Inferior parietal cortex (tissue), 1 donor: Measurements from ENCODE around the gene GPR107.
"Not testable (repeated sequence)": the region's sequence is repeated elsewhere in the genome, so short reads cannot be mapped to it uniquely, and the experiment has no call there.

Experiments used
- DNase-seq: peaks from one replicate; pipeline ENCODE4 v3.0.0-alpha.2; 2016; ENCODE audit errors: extremely low spot score

GPR107 gene

DNA sequence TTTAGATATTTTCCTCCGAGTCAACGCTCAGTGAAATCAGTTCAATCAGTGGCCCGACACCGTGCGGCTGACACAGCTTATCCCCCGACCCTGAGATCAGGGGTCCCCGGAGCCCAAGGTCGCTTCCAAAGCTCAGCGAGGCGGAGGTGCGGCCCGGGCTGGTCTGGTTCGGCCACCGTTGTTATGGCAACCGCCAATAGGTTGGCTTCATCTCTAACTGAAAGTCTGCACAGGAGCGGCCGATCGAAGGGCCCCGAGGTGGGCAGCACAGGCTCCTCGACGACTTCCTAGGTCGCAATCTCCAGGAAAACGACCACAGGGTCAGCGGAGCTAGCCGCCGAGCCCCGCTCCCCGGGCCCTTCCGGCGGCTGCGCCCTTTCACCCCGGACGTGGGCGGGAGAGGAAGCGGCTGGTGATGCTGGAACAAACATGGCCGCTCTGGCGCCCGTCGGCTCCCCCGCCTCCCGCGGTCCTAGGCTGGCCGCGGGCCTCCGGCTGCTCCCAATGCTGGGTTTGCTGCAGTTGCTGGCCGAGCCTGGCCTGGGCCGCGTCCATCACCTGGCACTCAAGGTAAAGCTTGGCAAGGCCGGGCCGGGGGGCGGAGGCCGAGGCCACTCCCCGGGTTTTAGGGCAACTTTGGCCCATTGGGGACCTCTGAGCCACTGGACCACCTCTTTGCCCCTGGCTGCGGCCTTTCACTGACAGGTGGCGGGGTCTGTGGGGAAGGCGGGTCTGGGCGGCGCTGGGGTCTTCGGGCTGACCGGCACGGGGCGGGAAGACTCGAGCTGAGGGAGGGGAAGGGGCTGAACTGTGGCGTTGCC lies at the start of gene GPR107:
TSS of gene GPR107 (plus strand) at position 403 of the 821 bp plus-strand sequence. CDS start at position 430, 27 bp downstream.
- peak; percentile 75 for DNase-seq

DNA sequence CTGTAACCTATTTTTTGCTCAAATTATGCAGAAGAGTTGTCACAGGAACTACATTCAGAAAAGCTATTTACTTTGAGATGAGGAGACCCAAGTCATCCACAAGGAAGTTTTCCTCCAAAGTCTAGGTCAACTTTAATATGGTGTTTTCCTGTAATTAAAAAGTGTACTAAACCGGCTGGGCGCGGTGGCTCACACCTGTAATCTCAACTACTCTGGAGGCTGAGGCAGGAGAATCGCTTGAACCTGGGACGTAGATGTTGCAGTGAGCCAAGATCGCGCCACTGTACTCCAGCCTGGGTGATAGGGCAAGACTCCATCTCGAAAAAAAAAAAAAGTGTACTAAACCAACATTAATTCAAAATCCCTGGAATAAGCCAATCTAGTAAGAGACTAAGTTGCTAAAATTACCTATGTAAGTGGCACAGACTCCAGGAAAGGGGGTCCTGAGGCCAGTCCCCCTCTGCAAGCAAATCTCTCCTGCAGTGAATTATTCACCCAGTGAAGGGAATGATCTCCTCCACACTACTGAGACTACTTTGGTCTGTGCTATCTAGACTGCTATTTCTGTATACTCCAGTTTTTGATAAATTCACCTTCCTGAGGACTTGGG lies 49.7 kb upstream of the GPR107 start:
- no peak for DNase-seq

DNA sequence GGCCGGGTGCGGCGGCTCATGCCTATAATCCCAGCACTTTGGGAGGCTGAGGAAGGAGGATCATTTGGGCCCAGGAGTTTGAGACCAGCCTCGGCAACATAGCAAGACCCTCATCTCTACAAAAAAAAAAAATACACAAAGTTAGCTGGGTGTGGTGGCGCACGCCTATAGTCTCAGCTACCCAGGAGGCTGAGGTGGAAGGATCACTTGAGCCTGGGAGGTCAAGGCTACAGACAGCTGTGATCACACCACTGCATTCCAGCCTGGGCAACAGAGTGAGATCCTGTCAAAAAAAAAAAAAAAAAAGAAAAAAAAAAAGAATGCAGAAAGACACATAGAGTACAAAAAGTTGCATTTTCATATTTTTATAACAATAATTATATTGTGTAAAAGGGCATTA lies 46.8 kb upstream of the GPR107 start:
- DNase-seq = not testable (repeated sequence)

DNA sequence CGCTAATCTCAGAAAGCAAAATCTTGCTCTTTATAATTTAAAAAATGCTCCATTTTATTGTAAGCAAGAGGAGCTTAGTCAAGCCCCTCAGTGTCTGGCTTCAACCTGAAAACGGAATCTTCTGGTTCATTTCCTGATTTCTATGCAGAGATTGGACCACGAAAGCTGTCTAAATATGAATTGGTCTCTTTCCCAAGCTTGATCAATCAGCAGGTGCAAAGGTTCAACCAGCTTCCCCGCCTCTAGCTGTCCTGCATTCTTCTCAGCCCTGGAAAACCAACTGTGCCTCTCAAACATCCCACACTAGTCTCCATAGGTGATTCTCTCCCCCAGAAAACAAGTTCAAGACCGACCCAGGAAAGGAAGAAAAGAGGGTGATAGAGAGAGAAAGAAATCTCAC lies 45.2 kb upstream of the GPR107 start:
- DNase-seq = no peak

DNA sequence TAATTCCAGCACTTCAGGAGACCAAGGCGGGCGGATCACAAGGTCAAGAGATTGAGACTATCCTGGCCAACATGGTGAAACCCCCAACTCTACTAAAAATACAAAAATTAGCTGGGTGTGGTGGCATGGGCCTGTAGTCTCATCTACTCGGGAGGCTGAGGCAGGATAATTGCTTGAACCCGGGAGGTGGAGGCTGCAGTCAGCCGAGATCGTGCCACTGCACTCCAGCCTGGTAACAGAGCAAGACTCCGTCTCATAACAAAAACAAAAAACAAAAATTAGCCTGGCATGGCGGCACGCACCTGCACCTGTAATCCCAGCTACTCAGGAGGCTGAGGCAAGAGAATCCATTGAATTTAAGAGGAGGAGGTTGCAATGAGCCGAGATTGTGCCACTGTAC lies 44.2 kb upstream of the GPR107 start:
- DNase-seq = not testable (repeated sequence)

DNA sequence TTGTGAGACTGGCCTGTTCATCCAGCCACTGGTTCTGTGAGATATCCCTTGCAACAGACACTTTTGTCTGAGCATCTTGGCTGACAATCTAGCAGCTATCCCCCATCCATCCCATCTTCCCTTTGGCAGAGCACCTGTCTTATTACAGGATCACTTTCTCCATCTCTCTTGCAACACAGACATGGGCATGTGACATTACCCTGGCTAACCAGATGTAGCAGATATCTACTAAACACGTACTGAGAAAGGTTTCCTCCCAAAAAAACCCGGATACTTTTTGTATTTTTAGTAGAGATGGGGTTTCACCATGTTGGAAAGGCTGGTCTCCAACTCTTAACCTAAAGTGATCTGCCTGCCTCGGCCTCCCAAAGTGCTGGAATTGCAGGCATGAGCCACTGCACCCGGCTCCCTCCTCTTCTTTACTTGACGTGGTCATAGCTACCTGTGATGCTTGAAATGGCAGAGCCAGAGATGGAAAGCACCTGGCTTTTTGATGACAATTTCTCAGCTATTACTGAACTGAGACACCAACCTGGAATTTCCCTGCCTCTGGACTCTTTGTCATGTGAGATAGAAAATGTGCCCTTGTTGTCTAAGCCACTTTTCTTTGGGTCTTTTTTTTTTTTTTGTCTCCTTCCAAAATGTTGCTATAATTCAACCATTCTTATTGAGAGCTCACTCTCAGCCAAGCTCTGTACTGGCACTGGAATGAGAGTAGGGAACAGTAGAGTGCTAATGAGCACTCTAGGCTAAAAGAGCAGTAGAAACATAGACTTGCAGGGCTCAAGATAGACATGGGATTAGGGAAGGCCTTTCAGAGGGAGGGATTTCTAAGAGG lies 43.3 kb upstream of the GPR107 start:
- DNase-seq = no peak

DNA sequence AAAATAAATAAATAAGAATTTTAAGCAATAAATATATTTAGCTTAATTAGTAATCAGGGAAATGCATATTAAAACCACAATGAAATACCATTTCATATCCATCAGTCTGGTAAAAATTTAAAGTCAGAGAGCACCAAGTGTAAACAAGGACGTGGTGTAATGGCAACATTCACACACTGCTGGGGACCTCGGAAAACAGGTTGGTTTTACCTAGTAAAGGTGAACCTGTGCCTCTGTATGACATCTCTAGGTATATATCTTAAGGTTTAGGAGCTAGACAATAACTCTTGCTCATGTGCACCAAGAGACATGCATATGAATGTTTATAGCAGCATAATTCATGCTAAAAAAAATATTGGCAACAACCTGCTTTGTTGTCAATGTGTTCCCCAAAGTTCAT lies 40.4 kb upstream of the GPR107 start:
- no peak for DNase-seq

DNA sequence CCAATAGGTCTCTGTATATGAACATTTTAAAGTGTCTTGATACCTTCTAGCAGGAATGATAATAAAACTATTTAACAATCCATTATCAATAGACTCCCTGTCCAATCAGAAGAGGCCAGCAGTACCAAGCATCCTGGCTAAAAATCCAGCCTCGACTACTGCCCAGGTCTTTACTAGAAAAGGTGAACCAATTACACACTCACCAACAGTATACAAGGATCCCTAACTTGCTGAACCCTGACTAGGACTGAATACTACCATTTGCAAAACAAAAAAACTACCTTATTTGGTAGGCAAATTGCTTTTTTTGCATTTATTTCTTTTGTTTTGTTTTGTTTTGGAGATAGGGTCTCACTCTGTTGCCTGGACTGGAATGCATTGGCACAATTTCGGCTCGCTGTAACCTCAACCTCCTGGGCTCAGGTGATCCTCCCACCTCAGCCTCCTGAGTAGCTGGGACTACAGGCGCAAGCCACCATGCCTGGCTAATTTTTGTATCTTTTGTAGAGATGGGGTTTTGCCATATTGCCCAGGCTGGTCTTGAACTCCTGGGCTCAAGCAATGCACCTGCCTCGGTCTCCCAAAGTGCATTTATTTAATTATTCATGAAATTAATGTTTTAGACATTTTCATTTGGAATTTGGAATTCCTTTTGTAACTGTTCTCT lies 38.2 kb upstream of the GPR107 start:
- DNase-seq = no peak

DNA sequence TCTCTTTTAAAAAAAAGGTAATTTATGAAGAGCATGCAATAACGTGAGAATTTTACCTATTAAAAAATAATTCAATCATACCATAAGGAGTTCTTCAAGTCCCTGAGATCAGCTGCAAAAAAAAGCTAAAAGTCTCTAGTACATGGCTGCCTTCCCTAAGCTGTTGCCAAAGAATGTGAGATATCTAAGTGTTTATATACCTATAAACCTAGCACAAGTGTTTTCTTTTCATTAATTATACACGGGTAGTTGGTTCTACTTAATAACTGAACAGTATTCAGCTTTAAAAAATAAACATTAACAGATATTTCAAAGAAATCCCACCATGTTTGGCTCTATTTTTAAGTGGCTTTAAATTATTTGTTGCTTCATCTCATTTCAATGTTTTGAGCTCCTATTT lies 36.6 kb upstream of the GPR107 start:
- no peak for DNase-seq

DNA sequence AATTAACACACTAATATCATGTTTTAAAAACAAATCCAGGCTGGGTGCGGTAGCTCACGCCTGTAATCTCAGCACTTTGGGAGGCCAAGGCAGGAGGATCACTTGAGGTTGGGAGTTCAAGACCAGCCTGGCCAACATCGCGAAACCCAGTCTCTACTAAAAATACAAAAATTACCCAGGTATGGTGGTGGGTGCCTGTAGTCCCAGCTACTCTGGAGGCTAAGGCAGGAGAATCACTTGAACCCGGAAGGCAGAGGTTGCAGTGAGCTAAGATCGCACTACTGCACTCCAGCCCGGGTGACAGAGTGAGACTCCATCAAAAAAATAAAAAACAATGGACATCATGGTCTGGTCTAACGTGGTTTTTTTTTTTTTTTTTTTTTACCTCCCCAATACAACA lies 36.2 kb upstream of the GPR107 start:
- not testable (repeated sequence) for DNase-seq

DNA sequence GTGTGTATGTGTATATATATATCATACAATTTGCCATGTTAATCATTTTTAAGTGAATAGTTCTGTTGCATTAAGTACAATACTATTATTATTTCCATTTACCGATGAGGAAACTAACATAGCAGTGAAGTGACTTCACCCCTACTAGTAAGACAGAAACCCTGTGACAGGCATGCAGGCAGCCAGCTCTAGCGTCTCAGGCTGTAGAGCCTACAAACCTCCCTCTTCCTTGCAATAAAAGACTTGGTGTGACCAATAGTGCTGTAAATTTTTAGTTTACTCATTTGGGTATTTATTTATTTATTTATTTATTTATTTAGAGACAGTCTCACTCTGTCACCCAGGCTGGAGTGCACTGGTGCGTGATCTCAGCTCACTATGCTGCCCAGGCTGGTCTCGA lies 35.4 kb upstream of the GPR107 start:
- no peak for DNase-seq

DNA sequence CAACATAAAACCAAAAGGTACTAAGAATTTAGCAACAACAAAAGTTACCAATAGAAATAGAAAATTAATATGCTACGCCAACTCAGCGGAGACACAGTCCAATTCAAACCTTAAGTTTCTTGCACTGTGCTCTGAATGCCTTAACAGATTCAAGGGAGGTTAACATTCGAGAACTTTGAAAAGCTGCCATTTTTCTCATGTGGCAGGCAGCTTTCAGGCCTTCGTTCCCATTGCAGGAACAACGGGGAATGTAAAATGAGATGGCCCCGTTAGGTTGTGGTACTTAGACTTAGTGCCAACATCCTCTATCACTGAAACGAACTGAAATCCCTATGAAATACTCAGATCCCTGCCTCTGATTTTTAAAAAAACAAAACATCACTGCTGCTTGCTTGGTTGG lies 33.1 kb upstream of the GPR107 start:
- no peak for DNase-seq

DNA sequence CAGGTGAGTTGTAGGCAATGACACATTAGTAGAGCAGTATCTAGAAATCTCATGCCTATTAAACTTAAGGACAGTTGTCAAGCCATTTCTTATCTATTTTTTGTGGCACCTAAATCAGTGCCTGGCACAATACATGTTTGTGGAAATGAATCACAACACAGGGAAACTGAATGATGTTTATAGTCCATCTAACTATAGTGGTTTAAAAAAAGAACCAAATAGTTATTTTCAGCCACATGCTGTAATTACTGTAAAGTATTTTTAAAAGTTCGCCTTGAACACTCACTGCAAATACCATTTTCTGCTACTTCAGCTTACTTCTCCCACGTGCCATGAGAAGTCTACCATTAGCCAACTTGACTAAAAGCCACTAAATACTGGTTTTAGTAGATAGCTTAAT lies 32.6 kb upstream of the GPR107 start:
- no peak for DNase-seq

DNA sequence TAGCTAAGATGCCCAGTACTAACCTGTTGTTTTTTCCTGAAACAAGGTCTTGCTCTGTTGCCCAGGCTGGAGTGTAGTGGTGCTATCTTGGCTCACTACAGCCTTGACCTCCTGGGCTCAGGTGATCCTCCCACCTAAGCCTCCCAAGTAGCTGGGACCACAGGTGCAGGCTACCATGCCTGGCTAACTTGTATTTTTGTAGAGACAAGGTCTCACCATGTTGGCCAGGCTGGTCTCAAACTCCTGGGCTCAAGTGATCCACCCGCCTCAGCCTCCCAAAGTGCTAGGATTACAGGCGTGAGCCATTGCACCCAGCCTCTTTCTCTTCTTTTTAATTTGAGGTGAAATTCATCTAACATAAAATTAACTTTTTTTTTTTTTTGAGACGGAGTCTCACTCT lies 31.9 kb upstream of the GPR107 start:
- not testable (repeated sequence) for DNase-seq

DNA sequence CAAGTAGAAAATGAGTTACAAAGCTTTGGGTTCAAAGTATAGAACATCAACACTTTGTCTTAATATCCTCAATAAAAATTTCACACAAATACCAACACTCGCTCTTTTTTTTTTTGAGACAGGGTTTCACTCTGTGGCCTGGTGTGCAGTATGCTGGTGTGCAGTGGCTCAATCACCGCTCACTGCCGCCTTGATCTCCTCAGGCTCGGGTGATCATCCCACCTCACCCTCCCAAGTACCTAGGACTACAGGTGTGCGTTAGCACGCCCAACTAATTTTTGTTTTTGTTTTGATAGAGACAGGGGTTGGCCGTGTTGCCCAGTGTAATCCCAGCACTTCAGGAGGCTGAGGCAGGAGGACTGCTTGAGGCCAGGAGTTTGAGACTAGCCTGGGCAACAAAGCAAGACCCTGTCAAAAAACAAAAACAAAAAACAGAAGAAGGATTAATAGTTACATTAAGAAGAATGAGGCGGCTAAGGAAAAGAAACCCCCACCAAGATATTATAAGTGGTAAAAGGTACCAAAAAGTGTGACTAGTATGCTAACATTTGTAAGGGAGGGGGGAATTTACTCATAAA lies 31.1 kb upstream of the GPR107 start:
- no peak for DNase-seq

DNA sequence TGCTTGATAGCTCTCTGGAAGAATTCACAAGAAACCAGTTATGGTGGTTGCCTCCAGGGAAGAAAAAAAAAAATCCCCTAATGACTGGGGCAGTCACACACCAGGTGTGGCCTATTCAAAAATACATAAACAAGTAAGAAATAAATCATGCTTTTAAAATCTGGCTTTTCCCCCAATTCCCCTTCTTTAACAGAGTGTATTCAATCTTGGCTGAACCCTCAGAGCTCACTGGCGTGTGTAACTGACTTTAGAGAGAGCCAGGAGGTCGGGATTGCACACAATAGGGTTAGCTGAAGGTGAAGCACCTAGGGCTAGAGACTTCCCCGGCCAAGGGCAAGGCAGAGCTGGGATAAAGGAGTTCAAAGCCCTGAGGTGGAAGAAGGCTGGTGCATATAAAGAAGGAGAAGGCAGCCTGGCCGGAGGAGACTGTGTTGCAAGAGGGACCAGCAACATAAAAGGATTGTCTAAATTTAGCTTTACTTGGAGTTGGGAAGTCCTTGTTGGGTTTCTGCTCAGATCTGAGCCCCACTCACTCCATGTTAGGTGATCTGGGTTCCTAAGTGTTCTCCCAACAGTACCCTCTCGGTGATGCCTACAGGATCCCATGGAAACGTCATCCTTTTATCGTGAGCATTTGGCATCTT lies 30.4 kb upstream of the GPR107 start:
- no peak for DNase-seq

DNA sequence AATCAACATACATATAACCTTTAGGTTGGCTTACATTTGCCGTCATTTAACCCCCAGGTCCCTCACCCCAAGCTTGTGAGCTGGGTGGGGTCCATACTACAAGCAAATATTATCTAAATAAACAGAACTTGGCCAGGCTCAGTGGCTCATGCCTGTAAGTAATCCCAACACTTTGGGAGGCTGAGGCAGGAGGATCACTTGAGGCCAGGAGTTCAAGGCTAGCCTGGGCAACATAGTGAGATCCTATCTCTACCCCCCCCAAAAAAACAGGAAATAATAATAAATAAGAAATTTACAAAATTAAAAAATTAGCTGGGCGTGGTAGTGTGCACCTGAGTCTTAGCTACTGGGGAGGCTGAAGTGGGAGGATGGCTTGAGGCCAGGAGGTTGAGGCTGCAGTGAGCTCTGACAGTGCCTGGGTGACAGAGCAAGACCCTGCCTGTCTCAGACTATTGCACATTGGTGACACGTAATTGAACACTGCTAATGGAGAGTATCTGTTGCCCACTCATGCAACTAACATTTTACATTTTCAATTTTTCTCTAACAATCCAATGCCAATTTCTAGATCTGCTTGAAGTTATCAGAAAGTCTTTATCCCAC lies 29.6 kb upstream of the GPR107 start:
- no peak for DNase-seq

DNA sequence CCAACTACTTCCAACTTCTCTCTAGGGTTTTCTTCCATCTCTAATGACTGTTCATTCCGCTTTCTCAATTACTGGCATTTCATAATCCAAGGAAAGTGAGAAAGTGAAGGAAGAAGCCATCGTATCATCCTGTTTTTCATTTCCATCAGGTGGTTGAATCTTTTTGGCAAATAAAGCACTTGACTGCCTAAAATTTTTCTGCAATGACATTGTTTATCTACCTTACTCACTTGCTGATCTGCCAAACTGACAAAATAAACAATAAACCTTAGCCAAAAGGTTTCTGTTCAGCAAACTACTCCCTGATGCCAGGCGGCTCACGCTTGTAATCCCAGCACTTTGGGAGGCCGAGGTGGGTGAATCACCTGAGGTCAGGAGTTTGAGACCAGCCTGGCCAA lies 29.1 kb upstream of the GPR107 start:
- DNase-seq = no peak

DNA sequence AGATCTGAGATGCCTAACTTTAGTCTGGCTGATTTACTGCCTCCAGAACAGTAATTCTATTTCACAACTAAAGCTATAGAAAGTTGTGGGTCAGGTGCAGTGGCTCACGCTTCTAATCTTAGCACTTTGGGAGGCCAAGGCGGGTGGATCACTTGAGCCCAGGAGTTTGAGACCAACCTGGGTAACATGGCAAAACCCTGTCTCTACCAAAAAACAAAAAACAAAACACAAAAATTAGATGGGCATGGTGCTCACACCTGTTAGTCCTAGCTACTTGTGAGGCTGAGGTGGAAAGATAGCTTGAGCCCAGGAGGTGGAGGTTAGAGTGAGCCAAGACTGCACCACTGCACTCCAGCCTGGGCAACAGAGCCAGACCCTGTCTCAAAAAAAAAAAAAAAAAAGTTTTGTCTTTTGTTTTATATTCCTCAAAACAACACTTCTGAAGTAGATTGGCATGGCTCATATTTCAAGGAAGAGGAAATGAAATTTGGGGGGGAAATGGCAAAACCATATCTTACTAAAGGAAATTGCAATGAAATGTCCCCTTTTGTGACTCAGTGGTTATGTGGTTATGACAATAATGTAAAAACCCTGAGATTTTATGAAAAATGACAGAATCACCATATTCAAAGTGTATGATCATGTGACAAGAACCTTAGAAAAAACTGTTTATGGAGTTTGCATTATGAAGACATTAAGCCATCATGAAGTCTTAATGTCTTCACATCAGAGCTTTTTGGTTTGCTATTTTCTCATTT lies 26.9 kb upstream of the GPR107 start:
- DNase-seq = no peak
